Large intestine (tissue), 3 donors: ENCODE data around the gene LYVE1. TPM values are rescaled to one million over a fixed set of nuclear protein-coding genes. Genes with fewer than 3 reads are reported as not detected.
A peak's percentile ranks its signal among the peaks of the same experiment; 100 is the strongest.
"Not testable (repeated sequence)": the region's sequence is repeated elsewhere in the genome, so short reads cannot be mapped to it uniquely, and the experiment has no call there.

Experiments
- DNase-seq, 2 donors: peaks; one replicate each; pipeline versions ENCODE4 v3.0.0 to v3.0.0-alpha.2; 2013
- H3K27ac ChIP-seq: one replicate; pipeline ENCODE4 v1.5.1; 2013; ENCODE audit warnings: low read length
- H3K27me3 ChIP-seq: 2 replicates; pipeline ENCODE4 v1.6.1; 2013; ENCODE audit warnings: low read length; ENCODE audit not compliant: control insufficient read depth, insufficient read depth
- H3K36me3 ChIP-seq: 2 replicates; pipeline ENCODE4 v1.6.1; 2013; ENCODE audit warnings: low read length; ENCODE audit not compliant: control insufficient read depth, insufficient read depth
- H3K4me1 ChIP-seq: one replicate; pipeline ENCODE4 v1.6.1; 2013; ENCODE audit warnings: low read length; ENCODE audit not compliant: control insufficient read depth, insufficient read depth
- H3K4me3 ChIP-seq: one replicate; pipeline ENCODE4 v1.5.1; 2013; ENCODE audit warnings: low read length
- H3K9me3 ChIP-seq: one replicate; pipeline ENCODE4 v1.6.1; 2013; ENCODE audit warnings: mild to moderate bottlenecking, low read depth, low read length, moderate library complexity; ENCODE audit not compliant: control insufficient read depth
- WGBS: methylation state at CpG from one replicate; pipeline ENCODE4 v1.1.5; 2013; ENCODE audit warnings: low lambda C conversion rate; ENCODE audit not compliant: insufficient coverage; 5-methylcytosine and 5-hydroxymethylcytosine counted together
- polyA plus RNA-seq: library from polyadenylated mRNA; unstranded; fragments of 120-200 nt; gene quantifications from one replicate; pipeline ENCODE4 v1.2.1, GENCODE V29; 2013

Gene LYVE1
- polyA plus RNA-seq, 1 donor: 49.3 TPM

DNA sequence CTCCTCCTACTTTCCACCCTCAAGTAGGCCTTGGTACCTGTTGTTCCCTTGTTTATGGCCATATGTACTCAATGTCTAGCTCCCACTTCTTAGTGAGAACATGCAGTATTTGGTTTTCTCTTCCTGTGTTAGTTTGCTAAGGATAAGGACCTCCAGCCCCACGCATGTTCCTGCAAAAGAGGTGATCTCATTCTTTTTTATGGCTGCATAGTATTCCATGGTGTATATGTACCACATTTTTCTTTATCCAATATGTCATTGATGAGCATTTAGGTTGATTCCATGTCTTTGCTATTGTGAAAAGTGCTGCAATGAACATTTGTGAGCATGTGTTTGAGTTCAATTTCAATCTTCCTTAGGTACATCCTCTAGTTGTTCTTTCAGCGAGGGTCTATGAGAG lies 27.4 kb upstream of the LYVE1 start:
- not testable (repeated sequence) for H3K9me3 ChIP-seq, DNase-seq, H3K4me3 ChIP-seq, H3K27me3 ChIP-seq, H3K4me1 ChIP-seq, H3K36me3 ChIP-seq, H3K27ac ChIP-seq
- no CpG with 5 or more reads among the region's 2 CpGs for WGBS

DNA sequence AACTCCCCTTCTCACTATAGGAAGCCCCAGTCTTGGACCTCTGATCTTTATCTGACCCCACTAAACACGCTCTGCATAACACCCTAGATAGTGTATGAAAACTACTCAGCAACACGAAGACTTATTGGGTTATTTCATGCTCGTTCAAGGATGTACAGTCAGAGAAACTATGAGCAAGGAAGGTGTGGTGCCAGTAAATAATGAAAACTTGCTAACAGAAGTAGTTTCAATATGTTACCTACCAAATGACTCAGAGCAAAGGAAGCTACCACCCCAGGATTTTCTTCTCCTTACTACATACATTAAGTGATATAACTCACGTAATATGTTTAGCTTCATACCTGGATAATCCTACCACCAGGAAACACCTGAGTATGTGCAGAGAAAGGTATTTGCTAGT lies 25.9 kb upstream of the LYVE1 start:
- no peak overlapping the region for H3K27ac ChIP-seq
- H3K27me3 ChIP-seq: no peaks in the 10 kb centered on the region
- peaks cover 9% of the 10 kb centered on the region for H3K36me3 ChIP-seq
- no peak for DNase-seq
- no peak overlapping the region for H3K4me3 ChIP-seq
- no peaks in the 10 kb centered on the region for H3K9me3 ChIP-seq
- peaks cover 2% of the 10 kb centered on the region for H3K4me1 ChIP-seq
- 100% methylated on average over 1 of the region's 4 CpGs for WGBS

DNA sequence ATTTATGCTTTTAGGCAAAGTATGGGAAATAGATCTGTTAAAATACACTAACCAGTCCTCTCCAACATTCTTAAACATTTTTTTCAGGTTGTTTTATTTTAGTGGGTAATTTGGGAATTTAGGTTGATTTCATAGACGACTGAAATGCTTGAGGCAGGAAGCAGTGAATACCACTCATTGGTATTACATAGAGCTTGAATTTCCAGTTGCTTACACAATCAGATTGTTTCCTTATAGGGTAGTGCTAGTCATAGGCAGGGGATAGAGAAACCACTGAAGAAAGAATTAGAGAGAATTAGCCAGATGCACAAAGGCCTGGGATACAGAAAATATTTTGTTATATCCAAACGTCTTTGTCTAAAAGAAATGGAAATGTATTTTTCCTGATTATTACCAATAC lies 23.9 kb upstream of the LYVE1 start:
- WGBS: 64% methylated on average over 2 of the region's 2 CpGs
- Histone ChIP-seq H3K4me3 (no peak overlapping the region), H3K27me3 (no peaks in the 10 kb centered on the region), H3K36me3 (peaks cover 9% of the 10 kb centered on the region), H3K4me1 (peaks cover 2% of the 10 kb centered on the region), H3K27ac (peak overlapping the region; percentile 12), H3K9me3 (no peaks in the 10 kb centered on the region)
- no peak for DNase-seq

DNA sequence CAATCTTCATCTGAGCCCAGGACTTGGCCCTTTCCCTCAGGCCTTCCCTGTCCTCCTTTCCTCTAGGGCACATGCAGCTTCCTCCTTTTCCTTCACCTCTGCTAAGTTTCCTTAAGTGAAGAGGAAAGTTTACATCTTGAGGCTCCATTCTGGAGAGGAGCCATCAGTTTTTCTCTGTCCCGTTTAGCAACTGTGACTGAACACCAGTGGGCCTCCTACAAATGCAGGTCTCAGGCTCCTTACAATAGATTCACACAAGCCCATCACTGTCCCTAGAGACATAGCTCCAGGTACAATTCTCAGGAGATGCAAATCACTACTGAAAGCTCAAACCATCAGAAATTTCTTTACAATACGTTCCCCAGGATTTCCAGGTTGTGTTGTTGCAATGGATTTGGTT lies 23.3 kb upstream of the LYVE1 start:
- Histone ChIP-seq H3K9me3 (no peaks in the 10 kb centered on the region), H3K36me3 (peaks cover 9% of the 10 kb centered on the region), H3K27me3 (no peaks in the 10 kb centered on the region), H3K4me1 (peaks cover 2% of the 10 kb centered on the region), H3K27ac (no peak overlapping the region), H3K4me3 (no peak overlapping the region)
- no peak for DNase-seq
- WGBS: no CpG with 5 or more reads among the region's 2 CpGs

DNA sequence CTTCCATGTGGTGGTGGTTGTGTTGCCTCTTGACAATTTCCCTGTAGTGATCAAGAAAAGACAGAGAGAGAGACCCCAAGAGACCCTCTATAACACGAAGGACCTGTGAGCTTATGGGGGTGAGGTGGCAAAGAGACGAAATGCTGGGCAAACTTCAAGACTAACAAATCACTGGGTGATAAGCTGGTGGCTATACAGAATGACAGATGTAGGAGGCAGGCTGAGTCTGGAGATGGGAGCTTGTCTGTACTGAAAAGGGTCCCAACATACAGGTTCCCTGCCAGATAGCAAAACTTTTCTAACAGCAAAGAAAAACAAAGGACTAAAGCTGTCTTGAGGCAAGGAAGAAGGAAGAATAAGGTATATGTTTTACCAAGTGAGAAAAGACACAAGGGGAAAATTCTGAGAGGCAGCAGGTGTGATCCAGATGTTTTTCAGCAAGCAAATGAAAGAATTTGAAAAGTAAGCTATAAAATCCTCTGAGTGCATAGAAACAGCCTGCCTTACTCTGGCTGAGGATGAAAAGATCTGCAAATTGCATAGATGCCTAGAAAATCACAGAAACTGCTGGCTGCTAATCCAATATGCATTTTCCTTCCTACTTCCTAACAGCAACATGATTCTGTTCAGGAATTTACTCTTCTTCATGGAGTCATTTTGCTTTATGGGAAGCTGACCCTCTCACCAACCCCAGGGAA lies 21.9 kb upstream of the LYVE1 start:
- H3K36me3 ChIP-seq: peaks cover 9% of the 10 kb centered on the region
- no peak overlapping the region for H3K4me3 ChIP-seq
- no peaks in the 10 kb centered on the region for H3K27me3 ChIP-seq
- no peak overlapping the region for H3K27ac ChIP-seq
- no CpG with 5 or more reads among the region's 2 CpGs for whole genome bisulfite sequencing
- H3K4me1 ChIP-seq: peaks cover 2% of the 10 kb centered on the region
- no peaks in the 10 kb centered on the region for H3K9me3 ChIP-seq
- DNase-seq: no peak

DNA sequence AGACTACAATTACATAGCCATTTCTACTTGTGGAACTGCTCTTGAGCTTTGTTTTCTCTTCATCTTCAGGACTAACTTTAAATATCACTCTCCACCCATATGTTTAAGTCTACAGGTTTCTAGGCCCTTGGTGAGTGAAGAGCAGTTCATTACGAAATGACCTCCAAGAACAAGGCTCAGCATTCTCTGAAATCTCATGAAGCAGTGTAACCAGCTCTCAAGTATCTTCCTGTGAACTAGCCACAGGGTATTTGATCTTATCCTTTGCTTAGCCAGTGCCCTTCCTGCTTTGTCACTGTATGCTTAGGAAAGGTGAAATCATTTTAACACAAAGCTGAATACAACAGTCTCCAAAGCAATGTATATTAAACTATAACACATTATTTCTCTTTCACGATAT lies 20.4 kb upstream of the LYVE1 start:
- Histone ChIP-seq H3K4me1 (peaks cover 2% of the 10 kb centered on the region), H3K36me3 (peaks cover 5% of the 10 kb centered on the region), H3K9me3 (no peaks in the 10 kb centered on the region), H3K27ac (no peak overlapping the region), H3K27me3 (no peaks in the 10 kb centered on the region), H3K4me3 (no peak overlapping the region)
- 100% methylated on average over 1 of the region's 2 CpGs for WGBS
- DNase-seq: no peak

DNA sequence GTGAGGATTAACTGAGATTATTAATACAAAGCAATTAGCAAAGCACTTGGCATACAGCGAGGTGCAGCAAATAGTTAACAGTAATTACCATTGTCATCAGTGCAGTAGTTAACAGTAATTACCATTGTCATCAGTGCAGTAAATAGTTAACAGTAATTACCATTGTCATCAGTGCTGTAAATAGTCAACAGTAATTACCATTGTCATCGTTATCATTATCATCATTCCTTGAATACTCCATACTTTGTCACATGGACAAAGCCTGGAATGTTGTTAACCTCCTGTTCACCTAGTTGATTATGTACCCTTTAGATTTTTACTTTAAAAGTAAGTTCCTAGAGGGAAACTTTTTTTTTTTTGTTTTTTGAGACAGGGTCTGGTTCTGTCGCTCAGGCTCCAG lies 19.5 kb upstream of the LYVE1 start:
- no CpG with 5 or more reads among the region's 3 CpGs for WGBS
- no peak overlapping the region for H3K27ac ChIP-seq
- H3K4me1 ChIP-seq: peaks cover 2% of the 10 kb centered on the region
- no peaks in the 10 kb centered on the region for H3K27me3 ChIP-seq
- no peak overlapping the region for H3K4me3 ChIP-seq
- DNase-seq: no peak
- H3K36me3 ChIP-seq: peaks cover under 1% of the 10 kb centered on the region
- H3K9me3 ChIP-seq: no peaks in the 10 kb centered on the region

DNA sequence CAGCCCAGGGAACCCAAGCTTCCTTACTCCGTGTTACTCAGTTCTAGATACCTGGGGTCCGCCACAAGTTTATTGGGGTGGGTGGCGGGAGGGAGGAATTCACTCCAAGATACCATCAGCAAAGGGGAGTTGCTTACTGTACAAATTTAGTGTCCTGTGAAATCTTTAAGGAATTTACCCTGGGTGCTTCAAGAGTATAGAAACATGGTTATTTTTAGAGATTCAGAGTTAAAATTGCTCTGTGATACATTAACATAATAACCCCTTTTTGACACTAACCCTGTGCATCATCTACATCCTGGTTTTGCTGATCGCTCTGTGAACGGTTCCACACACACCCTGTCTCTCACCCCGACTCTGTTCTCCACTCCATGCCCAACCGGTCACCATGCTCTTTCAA lies 18.9 kb upstream of the LYVE1 start:
- no peak for DNase-seq
- no peak overlapping the region for H3K27ac ChIP-seq
- H3K27me3 ChIP-seq: no peaks in the 10 kb centered on the region
- H3K36me3 ChIP-seq: no peaks in the 10 kb centered on the region
- peaks cover 2% of the 10 kb centered on the region for H3K4me1 ChIP-seq
- no CpG with 5 or more reads among the region's 7 CpGs for WGBS
- no peak overlapping the region for H3K4me3 ChIP-seq
- H3K9me3 ChIP-seq: no peaks in the 10 kb centered on the region

DNA sequence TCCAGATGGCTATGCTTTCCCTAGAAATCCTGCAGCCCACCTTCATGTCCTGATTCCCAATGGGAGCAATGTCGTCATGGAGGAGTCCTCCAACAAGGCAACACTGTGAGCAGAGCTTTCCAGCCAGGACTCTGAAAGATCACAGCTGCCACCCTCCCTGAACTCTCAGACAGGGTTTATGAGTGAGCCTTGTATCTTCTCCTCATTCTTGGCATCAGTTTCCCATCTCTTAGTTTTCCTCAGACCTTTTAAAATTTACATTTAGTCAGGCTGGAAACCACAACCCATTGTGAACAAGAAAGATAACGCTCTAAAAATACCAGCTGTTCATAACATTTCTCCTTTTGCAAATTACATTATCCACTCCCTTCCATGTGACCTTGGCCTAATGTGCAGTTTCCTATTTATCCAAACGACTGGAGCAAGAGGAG lies 15.6 kb upstream of the LYVE1 start:
- no peak overlapping the region for H3K4me3 ChIP-seq
- H3K27me3 ChIP-seq: no peaks in the 10 kb centered on the region
- peaks cover 1% of the 10 kb centered on the region for H3K36me3 ChIP-seq
- peak overlapping the region; percentile 5 for H3K27ac ChIP-seq
- no peaks in the 10 kb centered on the region for H3K9me3 ChIP-seq
- no peaks in the 10 kb centered on the region for H3K4me1 ChIP-seq
- no CpG with 5 or more reads among the region's 3 CpGs for WGBS
- peak in 1 of 2 donors; percentile 25 for DNase-seq

DNA sequence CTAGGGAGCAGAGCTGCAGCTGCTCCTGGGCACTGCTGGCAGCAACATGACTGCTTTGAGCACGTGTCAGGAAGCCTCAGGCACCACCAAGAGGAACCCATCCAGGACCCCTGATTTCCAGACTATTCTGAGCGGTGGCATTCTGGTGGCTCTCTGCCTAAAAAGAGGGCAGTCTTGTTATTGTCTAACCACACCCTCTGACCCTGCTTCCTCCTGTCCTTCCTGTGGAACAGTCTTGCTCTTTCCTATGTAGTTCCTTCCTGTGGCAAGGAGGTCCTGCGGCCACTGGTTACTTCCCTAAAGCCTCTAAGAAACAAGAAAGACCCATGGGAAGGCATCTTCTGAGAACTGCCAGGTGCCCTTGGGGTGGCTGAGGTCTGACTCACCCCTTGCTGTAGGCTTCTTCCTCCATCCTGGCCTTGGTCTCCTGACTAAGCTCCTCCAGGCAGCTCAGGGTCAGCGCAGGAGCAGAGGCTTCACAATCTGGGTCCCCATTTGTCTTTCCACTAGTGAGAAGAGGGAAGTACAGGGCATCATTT lies 13.1 kb upstream of the LYVE1 start:
- Histone ChIP-seq H3K27ac (no peak overlapping the region), H3K27me3 (no peaks in the 10 kb centered on the region), H3K4me3 (no peak overlapping the region), H3K9me3 (no peaks in the 10 kb centered on the region), H3K36me3 (peaks cover 3% of the 10 kb centered on the region), H3K4me1 (no peaks in the 10 kb centered on the region)
- no peak for DNase-seq
- no CpG with 5 or more reads among the region's 4 CpGs for WGBS

DNA sequence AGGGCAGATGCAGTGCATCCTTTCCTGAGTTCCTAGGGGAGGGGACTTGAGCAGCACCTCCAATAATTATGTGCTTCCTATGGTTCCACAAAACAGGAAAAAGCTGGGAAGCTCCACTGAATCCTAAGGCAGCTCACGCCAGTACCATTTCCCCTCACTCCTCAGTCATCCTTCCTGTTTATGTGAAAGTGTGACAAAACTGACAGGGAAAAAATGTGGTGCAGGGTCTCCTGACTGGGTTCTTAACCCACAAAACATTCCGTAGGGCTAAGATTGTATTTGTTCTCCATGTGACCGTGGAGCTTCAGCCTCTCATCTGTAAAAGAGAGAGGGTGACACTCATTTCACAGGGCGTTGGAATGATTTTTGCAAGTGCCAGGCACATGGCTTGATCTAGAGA lies 12.2 kb upstream of the LYVE1 start:
- WGBS: 100% methylated on average over 1 of the region's 4 CpGs
- Histone ChIP-seq H3K36me3 (peaks cover 6% of the 10 kb centered on the region), H3K27me3 (no peaks in the 10 kb centered on the region), H3K4me3 (no peak overlapping the region), H3K27ac (no peak overlapping the region), H3K4me1 (no peaks in the 10 kb centered on the region), H3K9me3 (no peaks in the 10 kb centered on the region)
- DNase-seq: no peak
